OCI-LY7 (cell line): ENCODE results near the gene UBE2Q2. TPM values are rescaled to one million over a fixed set of nuclear protein-coding genes. Genes with fewer than 3 reads are reported as not detected.

Experiments used
- BruUV-seq: library from RNA; stranded (reverse); fragments of 400-500 nt; replicated peaks from 2 replicates; lab custom pipeline; 2021; lab: Mats Ljungman, UMichigan
- CTCF ChIA-PET: fragments of 300-600 bp; sonication (Branson Sonifier 250); formaldehyde crosslinking; loops from one replicate; lab custom pipeline; 2022; ENCODE audit warnings: antibody characterized with exemption; ENCODE audit not compliant: unreplicated experiment; lab: Charles Lee
- POLR2A ChIA-PET: fragments of 300-600 bp; sonication (Branson Sonifier 250); formaldehyde crosslinking; loops from one replicate; lab custom pipeline; 2022; ENCODE audit warnings: antibody characterized with exemption; lab: Charles Lee
- DNase-seq: peaks from one replicate; pipeline ENCODE4 v3.0.0-alpha.2; 2015; ENCODE audit warnings: low spot score
- H2AFZ ChIP-seq: fragments of 200-600 bp; sonication (generic), shearing (Covaris generic); 2 replicates; pipeline ENCODE4 v1.6.1; 2014; ENCODE audit warnings: mild to moderate bottlenecking, antibody characterized with exemption, low read length, moderate library complexity
- H3K27ac ChIP-seq: fragments of 200-600 bp; sonication (generic); 2 replicates; pipeline ENCODE4 v1.5.1; 2014; ENCODE audit warnings: mixed run types, low read depth, mild to moderate bottlenecking, moderate library complexity, low read length, inconsistent platforms; ENCODE audit not compliant: poor library complexity, severe bottlenecking
- H3K36me3 ChIP-seq: fragments of 200-600 bp; sonication (generic); 2 replicates; pipeline ENCODE4 v1.6.1; 2014; ENCODE audit warnings: mild to moderate bottlenecking, antibody characterized with exemption, low read length, moderate library complexity, mixed read lengths; ENCODE audit not compliant: insufficient read depth
- H3K4me1 ChIP-seq: fragments of 200-600 bp; sonication (generic); 2 replicates; pipeline ENCODE4 v1.5.1; 2014; ENCODE audit warnings: mild to moderate bottlenecking, low read length; ENCODE audit not compliant: insufficient read depth, poor library complexity, severe bottlenecking
- H3K4me2 ChIP-seq: fragments of 200-600 bp; sonication (generic); 2 replicates; pipeline ENCODE4 v1.6.1; 2014; ENCODE audit warnings: mild to moderate bottlenecking, low read length
- H3K4me3 ChIP-seq: fragments of 200-600 bp; sonication (generic); 2 replicates; pipeline ENCODE4 v1.5.1; 2014; ENCODE audit warnings: mild to moderate bottlenecking, low read depth, low read length; ENCODE audit not compliant: poor library complexity, severe bottlenecking
- H3K79me2 ChIP-seq: fragments of 200-600 bp; sonication (generic); 2 replicates; pipeline ENCODE4 v1.6.1; 2016; ENCODE audit warnings: low read depth, mild to moderate bottlenecking, low read length, moderate library complexity, mixed read lengths; ENCODE audit not compliant: insufficient read depth
- H3K9me2 ChIP-seq: fragments of 200-600 bp; sonication (generic); 2 replicates; pipeline ENCODE4 v1.6.1; 2016; ENCODE audit warnings: mild to moderate bottlenecking, low read length, mixed read lengths; ENCODE audit not compliant: insufficient read depth
- H3K9me3 ChIP-seq: fragments of 200-600 bp; sonication (generic); 2 replicates; pipeline ENCODE4 v1.6.1; 2014; ENCODE audit warnings: mild to moderate bottlenecking, mixed run types, low read length, mixed read lengths
- H4K20me1 ChIP-seq: fragments of 200-600 bp; sonication (generic); 2 replicates; pipeline ENCODE4 v1.6.1; 2014; ENCODE audit warnings: mild to moderate bottlenecking, antibody characterized with exemption, low read length, moderate library complexity, mixed read lengths; ENCODE audit not compliant: insufficient read depth
- CTCF ChIP-seq: fragments of 200-600 bp; sonication (generic); conservative IDR thresholded peaks from 2 replicates; pipeline ENCODE4 v1.5.1; 2014; ENCODE audit warnings: mild to moderate bottlenecking, antibody characterized with exemption, low read length, moderate library complexity, mixed read lengths
- EZH2phosphoT487 ChIP-seq: fragments of 200-600 bp; sonication (generic); IDR thresholded peaks from 2 replicates; pipeline ENCODE4 v1.6.1; 2018; ENCODE audit warnings: low read depth, borderline replicate concordance, mild to moderate bottlenecking, mixed run types, antibody characterized with exemption, low read length, moderate library complexity, mixed read lengths
- intact Hi-C: fragments of 100-400 bp; cut with micrococcal nuclease; formaldehyde crosslinking; loops from one replicate; pipeline ENCODE4 v1.10.0; 2022; ENCODE audit not compliant: unreplicated experiment
- total RNA-seq, 2 experiments: library from RNA; depleted of rRNA in 1 of 2; stranded (reverse); fragments of >200 nt in 1 of 2; shearing (Covaris generic) in 1 of 2; gene quantifications; 2 replicates each; pipeline ENCODE4 v1.2.3, GENCODE V29; 2014 to 2022

Gene UBE2Q2
- total RNA-seq, 2 experiments from 2014 or later = 12.0 TPM

DNA sequence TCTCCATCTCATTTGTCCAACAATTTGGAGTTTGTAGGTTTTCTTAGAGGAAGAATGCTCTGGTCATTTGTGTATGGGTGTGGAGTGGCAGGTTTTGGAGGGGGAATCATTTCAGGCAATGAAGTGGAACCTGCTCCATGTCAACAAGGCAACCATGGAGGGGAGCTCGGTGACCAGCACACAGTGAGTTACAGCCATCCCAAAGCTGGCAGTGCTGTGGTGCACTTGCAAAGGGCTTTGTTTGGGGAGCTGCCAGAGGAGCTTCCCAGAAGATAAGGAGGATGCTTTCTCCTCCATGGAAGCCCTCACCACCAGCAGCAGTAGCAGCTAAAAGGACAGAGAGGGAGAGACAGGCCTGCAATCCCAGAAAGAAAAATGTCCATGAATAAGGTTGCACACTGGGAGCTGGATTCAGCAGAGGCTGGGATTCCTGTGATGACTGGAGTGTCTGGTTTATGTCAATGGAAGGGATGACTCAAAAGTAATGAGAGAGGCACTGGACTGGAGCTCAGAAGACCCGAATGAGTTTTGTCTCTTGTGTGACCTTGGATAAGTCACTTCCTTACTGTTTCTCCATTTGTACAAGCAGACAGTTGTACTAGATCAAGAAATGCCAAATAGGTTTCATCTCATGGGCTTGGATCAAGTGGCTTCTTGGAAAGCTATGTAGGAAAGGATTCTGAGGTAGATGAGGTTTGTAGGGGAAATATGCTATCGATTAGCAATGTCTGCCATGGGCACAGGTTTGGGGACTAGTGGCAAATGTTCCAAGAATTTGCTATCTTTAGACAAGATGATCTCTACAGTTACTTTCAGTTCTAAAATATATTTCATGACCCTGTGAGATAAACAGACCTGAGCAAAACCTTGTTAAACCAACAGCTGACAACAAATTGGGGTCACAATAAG is 27.2 kb upstream of the UBE2Q2 start:
- H3K4me1 ChIP-seq = no peaks in the 10 kb centered on the region
- H3K4me3 ChIP-seq = no peak overlapping the region
- no TSS peak for BruUV-seq
- H3K9me3 ChIP-seq = no peaks in the 10 kb centered on the region
- H4K20me1 ChIP-seq = no peaks in the 10 kb centered on the region
- H3K27ac ChIP-seq = no peak overlapping the region
- intact Hi-C loops = no loop called here
- POLR2A ChIA-PET = interaction anchor here (0.5 to 1.1 kb wide), 2 partner anchors 11 to 17 kb away, joined by 4 to 6 read pairs; no protein-coding TSS in a partner anchor
- TF ChIP-seq EZH2phosphoT487 (no peak), CTCF (no peak)
- H3K4me2 ChIP-seq = no peak overlapping the region
- CTCF ChIA-PET = no interaction called here
- no peaks in the 10 kb centered on the region for H3K9me2 ChIP-seq
- H2AFZ ChIP-seq = no peak overlapping the region
- H3K79me2 ChIP-seq = no peaks in the 10 kb centered on the region
- DNase-seq = no peak
- no peaks in the 10 kb centered on the region for H3K36me3 ChIP-seq

GRCh38 chr15:75817138-75817935 is 25.9 kb upstream of the UBE2Q2 start:
- intact Hi-C loops = no loop called here
- H3K4me2 ChIP-seq = no peak overlapping the region
- DNase-seq = no peak
- no peak for TF ChIP-seq EZH2phosphoT487
- TF ChIP-seq CTCF = no peak
- H4K20me1 ChIP-seq = no peaks in the 10 kb centered on the region
- no peaks in the 10 kb centered on the region for H3K9me3 ChIP-seq
- H2AFZ ChIP-seq = no peak overlapping the region
- H3K4me3 ChIP-seq = no peak overlapping the region
- POLR2A ChIA-PET = no interaction called here
- CTCF ChIA-PET = no interaction called here
- H3K4me1 ChIP-seq = no peaks in the 10 kb centered on the region
- BruUV-seq = no TSS peak
- no peaks in the 10 kb centered on the region for H3K79me2 ChIP-seq
- no peak overlapping the region for H3K27ac ChIP-seq
- H3K9me2 ChIP-seq = no peaks in the 10 kb centered on the region
- H3K36me3 ChIP-seq = no peaks in the 10 kb centered on the region
